HG03025 (cell line): ENCODE results near the gene KY.

Experiments used
- ATAC-seq: cut with Tn5 transposase; IDR thresholded peaks from one replicate; pipeline ENCODE4 v1.9.1; 2021; ENCODE audit warnings: mild to moderate bottlenecking, moderate library complexity; ENCODE audit not compliant: unreplicated experiment, low FRiP score

Gene KY

DNA sequence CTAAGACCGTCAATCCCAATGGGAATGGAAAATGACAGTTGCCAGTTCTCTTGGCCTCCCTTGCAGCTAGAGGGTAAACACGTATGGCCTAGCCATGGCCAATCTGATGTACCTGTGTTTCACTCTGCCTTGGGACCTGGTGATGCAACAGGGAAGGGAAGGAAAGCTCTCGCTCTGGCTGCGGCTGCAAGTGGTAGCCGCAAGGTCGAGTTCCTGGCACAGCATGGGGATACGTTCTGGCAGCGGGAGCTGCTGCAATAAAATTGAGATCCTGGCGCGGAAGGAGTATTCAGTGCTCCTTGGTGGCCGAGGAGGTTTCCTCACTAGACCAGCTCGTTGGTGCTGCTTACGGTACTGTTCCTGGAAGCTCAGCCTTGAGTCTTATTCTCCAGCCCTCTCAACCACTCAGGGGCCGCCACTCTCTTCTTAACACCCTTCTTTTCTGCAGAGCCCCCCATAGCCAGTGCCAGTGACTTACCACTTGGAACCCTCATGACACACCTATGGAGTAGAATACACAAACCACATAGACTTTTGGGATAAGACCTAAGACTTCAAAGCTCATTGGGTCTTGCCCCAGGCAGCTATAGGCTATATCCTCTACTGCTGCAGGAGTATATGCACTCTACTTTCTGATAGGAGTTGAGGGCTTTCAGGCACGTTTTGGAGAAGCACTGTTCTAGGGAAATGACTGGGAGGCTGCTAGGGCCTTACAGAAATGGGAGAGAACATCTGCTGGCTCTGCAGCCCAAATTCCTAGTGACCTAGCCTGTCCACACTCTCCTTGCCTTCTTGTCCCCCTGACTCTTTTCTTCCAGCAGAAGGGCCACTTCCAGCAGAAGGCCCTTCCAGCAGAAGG is 2.7 kb downstream of the KY start:
- ATAC-seq = no peak

DNA sequence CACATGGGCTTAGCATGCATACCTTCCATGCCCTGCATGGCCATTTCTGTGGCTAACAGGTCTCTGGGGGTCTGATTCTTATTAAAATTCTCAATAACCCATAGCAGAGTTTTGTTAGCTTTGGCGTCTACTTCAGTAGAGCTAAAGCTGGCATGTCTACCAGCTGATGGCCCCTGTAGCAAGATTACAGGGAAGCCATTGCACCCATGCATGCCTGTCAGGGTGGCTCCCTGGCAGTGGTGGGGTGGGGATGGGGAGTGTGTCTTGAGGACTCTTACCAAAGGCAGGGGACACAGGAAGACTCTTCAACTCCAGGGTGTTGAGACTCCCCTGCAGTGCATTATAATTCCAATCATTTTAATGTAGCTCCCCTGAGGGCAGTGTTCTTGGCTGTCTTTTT is 4.7 kb downstream of the KY start:
- no peak for ATAC-seq

DNA sequence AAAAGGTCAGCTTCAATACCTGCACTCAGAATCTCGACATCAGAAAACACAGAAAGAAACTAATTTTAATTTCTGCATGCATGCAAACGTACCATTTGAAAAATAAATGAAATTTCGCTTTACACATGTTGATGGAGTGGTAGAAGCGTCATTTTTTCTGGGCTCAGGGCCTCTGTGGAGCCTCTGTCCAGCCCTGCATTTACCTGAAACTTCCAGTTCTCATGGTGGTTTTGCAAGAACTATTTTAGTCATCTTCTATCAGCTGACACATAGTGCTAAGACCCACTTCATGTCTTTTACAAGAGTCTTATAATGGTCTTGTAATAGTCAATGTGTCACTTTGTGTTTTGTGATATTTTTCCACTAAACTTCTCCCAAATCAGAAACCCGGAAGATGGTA is 5.3 kb downstream of the KY start:
- no peak for ATAC-seq

DNA sequence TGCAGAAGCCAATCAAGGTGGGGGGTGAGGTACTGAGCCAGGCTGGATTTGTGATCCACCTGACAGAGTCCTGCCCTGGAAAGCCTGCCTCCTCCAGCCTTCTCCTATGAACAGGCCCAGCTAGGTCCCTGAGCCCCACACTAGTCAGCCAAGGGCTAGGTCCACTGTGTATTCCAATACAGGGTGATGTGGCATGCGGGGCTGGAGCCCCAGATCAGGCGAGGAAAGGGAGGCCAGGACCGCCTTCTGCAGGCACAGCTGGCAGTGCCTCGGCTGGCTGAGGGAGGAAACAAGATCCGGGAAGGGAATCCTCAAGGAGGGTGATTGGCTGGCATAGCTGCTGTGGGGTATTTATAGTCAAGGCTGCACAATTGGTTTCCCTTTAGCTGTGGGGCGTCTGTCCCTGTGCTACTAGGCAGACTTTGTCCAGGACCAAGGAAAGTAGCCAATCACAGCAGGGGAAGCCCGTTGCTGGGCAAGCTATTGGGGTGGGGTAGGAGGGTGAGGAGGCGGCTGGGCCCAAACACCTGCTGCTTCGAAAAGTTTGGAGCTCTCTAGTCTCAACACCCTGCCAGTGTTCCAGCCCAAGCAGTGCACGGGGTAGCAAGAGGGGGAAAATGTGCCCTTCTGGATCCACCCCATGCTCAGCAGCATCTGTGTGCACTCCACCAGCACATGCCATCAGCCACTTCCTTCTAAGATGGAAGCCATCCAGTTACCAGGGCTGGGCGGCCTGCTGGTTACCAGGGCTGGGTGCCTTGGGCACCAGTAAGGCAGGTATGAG is 5.9 kb downstream of the KY start:
- ATAC-seq = no peak

DNA sequence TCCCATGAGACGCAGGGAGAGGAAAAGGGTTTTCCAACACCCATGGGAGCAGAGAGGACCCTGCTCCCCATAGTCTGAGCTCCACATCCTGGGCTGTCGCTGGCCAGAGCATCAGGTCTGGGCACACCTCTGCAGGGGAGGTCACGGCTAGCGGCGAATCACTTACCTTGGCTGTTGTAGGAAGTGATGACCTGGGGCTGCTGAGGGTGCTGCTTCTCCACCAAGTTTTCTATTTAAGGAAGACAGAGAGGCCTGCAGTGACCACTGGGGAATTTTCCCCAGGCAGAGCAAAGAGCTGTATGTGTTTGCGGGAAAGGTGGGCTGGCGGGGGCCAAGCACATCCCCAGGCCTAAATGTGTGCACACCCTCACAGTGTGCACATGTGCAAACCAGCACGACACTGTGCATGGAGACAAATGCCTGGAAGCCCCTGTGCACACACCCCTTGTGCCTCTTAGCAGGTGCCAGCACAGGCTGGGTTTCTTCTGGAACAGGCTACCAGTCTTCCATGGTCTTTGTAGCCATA is 7.6 kb downstream of the KY start:
- no peak for ATAC-seq

DNA sequence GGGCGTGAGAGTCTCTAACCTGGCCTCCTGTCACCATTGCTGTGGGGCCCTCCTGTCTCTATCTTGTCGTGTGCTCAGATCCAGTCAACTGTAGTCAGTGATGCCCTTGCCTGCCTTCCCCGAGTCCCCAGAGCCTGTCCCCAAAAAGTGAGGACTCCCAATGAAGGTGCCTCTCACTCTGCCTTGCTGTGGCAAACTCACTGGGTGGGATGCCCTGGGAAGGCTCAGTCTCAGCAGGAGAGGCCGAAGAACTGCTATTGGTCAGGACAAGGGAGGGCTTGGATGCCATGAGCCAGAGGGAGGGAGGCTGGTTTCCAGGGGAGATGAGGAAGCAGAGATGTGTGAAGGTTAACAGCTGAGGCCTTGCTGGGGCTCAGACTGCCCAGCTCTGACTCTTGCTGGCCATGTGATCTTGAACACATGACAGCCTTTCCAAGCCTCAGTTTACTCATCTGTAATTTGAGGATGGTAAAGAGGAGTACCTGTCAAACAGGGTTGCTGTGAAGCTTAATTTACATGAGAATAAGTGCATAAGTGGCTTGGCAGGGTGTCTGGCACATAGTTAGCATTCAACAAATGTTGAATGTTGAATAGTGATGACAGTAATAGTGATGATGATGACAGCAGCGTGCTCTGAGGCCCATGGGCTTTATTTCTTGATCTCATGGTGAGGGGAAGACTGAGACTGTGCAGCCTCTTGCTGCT is 8.2 kb downstream of the KY start:
- no peak for ATAC-seq

DNA sequence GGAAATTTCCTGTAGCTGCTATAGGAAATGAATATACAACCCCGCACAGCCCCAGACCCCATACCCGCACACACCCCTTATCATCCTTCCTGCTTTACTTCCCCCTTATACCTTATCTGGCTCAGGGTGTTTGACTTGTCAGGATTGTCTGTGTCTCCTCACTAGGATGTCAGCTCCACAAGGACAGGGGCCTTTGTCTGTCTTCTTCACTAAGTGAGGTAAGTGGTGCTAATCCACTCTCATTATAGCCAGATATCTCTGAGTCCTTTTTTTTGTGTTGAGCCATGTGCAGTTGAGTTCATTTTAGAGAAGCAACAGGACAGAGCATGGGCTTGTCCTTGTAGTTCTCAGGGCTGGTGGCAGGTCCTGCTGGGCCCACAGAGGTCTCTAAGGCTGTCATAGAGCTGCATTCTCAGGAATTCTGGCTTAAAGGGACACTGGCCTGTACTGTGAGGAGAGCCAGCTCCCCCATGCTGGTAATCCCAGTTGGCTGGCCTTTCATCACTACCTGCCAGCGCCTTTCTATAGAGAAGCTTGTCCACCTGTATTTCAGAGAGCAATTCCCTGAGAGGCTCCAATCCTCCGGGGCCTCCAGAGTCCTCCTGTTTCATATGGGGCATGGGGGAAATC is 9.0 kb downstream of the KY start:
- no peak for ATAC-seq

DNA sequence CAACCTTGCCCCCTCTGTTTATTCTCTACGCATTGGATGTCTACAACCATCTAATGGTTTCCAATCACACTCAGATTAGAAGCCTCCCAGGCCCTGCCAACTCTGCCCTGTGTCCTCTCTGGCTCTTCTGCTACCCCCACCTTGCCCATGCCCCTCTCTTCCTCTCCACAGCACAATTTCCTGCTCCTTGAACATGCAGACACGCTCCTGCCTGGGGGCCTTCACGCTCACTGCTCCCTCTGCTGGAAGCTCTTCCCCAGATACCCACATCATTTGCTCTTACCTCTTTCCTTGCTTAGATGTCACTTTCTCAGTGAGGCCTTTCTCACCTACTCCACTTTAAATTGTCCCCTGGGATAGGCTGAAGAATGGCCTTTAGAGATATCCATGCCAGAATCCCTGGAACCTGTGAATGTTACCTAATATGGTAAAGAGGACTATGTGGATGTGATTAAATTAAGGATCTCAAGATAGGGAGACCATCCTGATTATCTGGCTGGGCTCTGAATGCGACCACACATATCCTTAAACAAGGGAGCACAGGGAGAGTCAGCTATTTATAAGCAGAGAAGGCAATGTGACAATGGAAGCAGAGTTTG is 9.9 kb downstream of the KY start:
- ATAC-seq = no peak

DNA sequence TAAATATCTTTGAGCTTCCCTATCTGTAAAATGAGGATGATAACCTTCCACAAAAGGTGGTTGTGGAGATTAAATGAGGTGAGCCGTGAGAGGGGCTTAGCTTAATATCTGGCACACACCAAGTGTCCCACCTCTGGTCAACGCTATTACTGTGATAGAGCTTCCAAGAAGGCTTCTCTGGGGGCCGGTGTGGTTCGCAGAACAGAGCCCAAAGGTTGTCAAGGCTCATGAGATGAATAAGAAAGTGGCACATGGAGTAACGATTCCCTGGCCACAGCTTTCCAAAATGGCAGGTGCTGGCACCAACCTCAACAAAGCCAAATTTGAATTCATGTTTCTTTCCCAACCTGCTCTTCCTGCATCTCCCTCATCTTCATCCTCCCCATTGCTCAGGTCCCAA is 10.4 kb downstream of the KY start:
- ATAC-seq = no peak

DNA sequence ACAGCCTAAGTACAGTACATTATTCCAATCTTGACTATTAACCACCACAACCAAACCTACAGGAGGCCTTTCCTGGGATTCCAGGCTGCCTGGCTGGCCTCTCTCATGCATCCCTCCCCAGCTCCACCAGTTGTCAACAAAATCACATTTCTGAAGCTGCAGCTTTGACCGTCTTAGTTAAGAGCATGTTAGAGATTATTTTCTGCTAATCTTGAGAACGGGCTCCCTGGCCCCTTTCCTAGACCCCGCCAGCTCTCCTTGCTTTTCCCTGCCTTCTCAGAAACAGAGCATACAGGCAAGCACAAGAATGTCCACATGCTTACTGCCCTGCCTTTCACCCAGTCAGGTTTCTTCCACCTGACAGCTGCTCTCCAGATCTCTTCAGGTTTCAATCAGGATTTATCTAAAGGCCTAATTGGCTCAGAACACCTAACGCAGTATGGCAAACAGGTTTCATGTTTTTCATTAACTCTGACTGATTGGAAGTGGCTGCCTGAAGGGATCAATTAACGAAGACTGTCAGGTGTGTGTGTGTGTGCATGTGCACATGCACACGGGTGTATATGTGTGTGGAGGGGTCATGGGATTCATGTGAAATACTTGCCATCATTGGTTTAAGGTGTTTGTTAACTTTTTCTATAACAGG is 12.3 kb downstream of the KY start:
- ATAC-seq = no peak

DNA sequence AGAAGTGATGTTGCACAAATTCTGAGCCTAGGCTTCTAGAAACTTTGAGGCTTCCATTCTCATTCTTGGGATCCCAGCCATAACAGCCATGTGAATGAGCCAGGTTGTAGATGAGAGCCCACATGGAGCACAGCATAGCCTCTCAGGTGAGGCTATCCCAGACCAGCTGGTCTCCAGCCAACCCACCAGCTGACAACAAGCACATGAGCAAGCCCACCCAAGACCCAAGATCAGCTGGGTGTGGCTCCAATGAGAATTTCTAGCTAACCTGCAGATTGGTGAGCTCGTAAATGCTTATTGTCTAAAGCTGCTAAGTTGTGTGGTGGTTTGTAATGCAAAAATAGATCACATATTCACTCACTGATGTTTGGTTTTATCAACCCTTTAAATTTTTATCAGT is 14.4 kb downstream of the KY start:
- ATAC-seq = no peak

DNA sequence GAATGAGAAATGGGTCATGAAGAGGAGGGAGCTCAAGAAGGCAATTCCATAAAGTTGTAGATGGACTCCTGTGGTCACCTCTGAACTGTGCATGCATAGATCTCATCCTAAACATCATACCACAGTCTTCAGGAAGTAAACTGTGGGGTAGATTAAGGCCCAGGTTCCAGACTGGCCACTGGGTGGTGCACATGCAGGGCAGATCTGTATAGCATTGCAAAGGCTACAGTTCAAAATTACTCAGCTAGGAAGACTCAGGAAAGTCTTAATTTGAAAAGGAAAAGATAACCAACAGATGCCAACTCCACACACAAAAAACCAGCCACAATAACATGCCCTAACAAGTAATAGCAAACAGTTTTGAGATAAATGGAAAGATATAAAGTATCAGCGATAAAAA is 20.3 kb downstream of the KY start:
- ATAC-seq = no peak

DNA sequence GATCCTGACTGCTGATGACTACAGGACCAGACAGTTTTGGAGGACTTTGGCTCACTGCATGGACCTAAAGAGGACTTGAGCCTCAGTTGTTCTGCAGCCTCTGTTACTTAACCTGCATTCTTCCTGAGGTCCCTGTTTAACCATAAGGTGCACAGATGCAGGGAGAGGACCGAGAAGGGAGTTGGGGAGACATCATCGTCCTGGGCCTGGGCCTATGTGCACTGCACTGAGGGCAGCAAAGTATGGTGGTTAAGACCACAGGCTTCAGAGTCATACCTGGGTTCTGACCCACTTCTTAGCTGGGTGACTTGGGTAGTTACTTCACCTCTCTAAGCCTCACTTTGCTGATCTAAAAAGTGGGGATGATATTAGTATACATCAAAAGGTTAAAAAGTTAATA is 21.9 kb downstream of the KY start:
- ATAC-seq = no peak

DNA sequence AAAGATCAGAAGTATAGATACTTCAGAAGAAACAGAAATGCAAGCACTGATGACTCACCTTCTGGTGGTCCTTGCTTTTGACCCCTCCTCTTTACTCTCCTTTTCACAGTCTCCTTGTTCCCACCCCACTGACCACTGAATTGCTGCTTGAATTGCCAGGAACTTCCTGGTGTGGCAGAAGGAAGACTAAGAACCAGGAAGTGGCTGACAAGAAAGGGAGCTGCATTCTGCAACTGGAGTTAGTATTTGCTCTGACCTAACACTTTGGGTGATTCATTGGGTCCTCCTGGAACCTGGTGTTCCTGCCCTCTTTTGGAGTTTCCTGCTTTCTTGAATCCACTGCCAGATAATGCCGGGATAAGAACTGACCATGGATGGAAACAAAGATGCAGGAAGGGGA is 23.0 kb downstream of the KY start:
- ATAC-seq = no peak

DNA sequence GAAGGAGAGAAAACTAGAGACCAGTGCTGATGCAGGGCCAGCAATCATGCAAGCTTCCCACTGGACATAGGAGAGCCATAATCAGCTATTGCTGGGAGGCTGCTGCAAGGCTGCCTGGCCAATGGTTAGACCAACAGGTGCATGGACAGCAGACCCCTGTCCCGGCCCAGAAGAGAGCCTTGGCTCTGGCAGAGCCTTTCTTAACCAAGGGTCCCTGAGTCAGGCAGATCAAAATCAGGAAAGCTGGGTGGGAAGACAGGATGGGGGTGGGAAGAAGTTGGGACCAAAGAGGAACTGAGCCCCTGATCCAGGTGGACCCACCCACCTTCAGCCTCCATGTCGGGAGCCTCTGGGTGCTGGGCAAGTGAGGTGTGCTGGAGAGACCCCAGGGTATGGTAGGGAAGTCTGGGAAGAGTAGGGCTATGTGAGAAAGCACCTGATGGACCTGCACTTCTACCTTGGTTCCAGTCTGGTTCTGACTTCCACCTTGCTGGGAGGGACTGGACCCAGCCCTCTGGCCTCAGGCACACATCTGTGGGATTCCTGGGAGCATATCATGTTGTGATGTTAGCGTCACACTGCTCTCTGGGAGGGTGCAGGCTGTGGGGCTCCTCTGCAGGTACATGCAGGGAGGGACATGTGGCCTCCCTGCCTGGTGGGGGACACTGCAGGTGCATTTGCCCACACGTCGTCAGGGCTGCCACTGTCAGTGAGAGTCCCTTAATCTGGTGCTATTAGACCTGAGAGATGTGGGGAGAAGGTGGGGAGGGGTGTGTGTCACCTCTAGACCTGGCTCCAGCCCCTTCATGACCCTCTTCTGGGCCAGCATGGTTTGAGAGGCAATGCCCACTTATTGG is 24.7 kb downstream of the KY start:
- ATAC-seq = no peak

DNA sequence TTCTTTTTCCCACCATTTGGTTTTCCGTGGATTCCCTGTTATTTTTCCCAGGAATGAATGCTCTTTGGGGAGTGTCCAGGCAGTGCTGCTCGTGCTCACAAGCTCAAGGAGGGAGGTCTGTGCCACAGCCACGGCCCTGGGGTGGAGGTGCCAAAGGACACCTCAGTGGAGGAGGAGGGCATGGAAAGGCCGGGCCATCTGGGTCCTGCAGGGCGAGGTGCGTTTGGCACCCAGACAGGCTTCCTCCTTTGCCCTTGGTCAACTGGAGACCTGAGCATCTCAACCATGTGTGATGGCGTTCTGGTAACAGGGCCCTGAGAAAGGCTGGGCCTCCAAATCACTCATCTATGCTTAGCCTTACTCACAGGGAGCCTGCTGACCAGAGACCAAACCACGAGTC is 25.4 kb downstream of the KY start:
- ATAC-seq = no peak

DNA sequence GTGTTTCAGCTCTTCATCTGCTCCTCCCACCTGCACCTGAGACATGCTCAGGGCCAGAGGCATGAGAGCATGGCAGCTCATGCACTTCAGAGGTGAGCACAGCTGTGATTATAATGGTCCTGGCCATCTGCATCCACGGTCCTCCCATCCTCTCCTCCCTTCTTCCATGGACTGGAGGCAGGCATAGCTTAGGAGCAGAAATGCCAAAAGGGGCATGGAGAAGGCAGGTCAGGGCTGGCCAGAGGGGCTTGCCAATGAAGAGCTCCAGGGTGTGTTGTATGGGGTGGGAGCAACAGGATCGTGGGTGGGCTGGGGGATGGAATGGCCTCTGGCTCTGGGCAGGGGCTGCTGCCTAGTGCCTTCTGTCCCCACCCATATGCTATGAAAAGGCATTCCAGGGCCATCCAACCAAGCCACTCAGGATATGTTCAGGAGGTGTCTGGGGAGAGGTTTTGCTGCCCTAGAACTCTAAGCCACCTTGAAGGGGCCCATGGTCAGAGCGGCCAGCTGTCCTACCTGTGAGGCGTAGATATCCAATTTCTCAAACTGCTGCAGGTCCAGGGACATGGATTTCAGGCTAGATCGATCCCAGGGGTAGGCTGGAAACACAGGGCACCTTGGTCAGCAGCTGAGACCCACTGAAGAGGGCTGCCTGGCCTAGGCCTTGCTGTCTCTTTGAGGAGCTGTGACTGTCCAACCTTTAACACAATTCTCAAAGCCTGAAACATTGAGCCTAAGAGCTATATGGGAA is 26.1 kb downstream of the KY start:
- no peak for ATAC-seq

DNA sequence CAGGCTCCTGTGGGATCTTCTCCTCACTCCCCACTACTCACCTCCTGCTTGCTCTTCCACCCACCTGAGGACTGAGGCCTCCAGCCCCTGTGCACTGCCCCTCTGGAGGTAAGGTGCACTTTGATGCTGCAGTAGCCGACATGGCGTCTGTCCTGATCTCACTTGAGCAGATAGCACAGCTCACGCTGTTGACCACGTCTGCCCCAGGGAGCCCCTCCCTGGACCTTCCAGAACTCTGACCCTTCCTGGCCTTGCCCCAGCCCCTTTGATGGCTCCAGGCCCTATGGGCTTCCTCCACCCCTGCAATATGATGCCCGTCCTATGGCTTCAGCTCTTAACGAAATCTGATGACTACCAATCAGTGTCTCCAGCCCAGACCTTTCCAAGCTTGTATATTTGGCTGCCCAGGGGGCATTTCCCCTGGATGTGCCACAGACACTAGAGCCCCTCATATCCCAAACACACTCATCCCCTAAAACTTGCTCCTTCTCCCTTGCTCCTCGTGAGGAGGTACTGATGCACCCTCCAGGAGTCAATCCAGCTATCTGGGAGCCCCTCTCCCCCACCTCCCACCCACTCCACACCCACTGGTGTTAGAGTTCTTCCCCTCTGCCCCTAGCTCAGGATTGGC is 27.1 kb downstream of the KY start:
- ATAC-seq = no peak
